WERI-Rb-1 (cell line): ENCODE measurements around the gene ATF3.
"Not testable (repeated sequence)": the region's sequence is repeated elsewhere in the genome, so short reads cannot be mapped to it uniquely, and the experiment has no call there.

Source experiments
- DNase-seq: peaks from one replicate; pipeline ENCODE4 v3.0.0-alpha.2; 2020
- H3K27ac ChIP-seq: fragments of 250-450 bp; sonication (Bioruptor Pico); 2 replicates; pipeline ENCODE4 v1.5.1; 2020; ENCODE audit warnings: mild to moderate bottlenecking, moderate library complexity
- H3K27me3 ChIP-seq: fragments of 250-450 bp; sonication (Bioruptor Pico); 2 replicates; pipeline ENCODE4 v1.5.1; 2021; ENCODE audit warnings: mild to moderate bottlenecking, low read depth, moderate library complexity; ENCODE audit not compliant: insufficient read depth, severe bottlenecking
- H3K36me3 ChIP-seq: fragments of 250-450 bp; sonication (Bioruptor Pico); 2 replicates; pipeline ENCODE4 v1.5.1; 2020; ENCODE audit warnings: mild to moderate bottlenecking, moderate library complexity
- H3K4me3 ChIP-seq: 2 replicates; pipeline ENCODE4 v1.5.1; 2011; ENCODE audit warnings: low read depth, mild to moderate bottlenecking, control low read depth, low read length
- H3K9me3 ChIP-seq: fragments of 250-450 bp; sonication (Bioruptor Pico); 2 replicates; pipeline ENCODE4 v1.5.1; 2021; ENCODE audit warnings: mild to moderate bottlenecking, moderate library complexity; ENCODE audit not compliant: severe bottlenecking
- CTCF ChIP-seq: IDR thresholded peaks from 2 replicates; pipeline ENCODE4 v1.5.1; 2011; ENCODE audit warnings: low read depth, mild to moderate bottlenecking, control low read depth, inconsistent platforms, low read length

ATF3 gene

GRCh38 chr1:212651521-212651920, 43.0 kb downstream of the ATF3 start:
- Histone ChIP-seq H3K9me3 (no peaks in the 10 kb centered on the region), H3K36me3 (no peaks in the 10 kb centered on the region), H3K27me3 (no peaks in the 10 kb centered on the region), H3K4me3 (no peak overlapping the region), H3K27ac (no peak overlapping the region)
- TF ChIP-seq CTCF: no peak
- DNase-seq: no peak

DNA sequence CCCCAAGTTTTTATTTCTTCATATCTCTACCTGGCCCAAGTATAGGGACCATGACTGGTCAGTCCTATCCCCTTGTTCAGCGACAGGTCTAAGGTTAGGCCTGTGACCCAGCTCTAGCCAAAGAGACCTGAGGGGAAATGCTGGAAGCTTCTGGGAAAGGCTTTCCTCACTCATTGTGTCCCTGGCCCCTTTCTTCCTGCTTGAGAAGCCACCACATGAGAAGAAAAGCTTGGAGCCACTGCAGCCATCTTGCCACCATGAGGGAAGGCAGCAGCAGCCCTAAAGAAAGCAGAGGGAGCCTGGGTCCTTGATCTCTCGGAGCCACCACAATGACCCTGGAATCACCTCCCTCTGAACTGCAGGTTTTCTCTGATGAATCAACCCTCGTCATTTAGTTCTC, 43.4 kb downstream of the ATF3 start:
- DNase-seq: no peak
- no peaks in the 10 kb centered on the region for H3K27me3 ChIP-seq
- H3K4me3 ChIP-seq: no peak overlapping the region
- TF ChIP-seq CTCF: no peak
- H3K27ac ChIP-seq: no peak overlapping the region
- H3K9me3 ChIP-seq: no peaks in the 10 kb centered on the region
- H3K36me3 ChIP-seq: no peaks in the 10 kb centered on the region

- Histone ChIP-seq H3K36me3 (no peaks in the 10 kb centered on the region), H3K4me3 (no peak overlapping the region), H3K9me3 (no peaks in the 10 kb centered on the region), H3K27ac (no peak overlapping the region), H3K27me3 (no peaks in the 10 kb centered on the region)
- TF ChIP-seq CTCF: no peak
- DNase-seq: no peak
Observed at GRCh38 chr1:212652609-212653008, 44.0 kb downstream of the ATF3 start.

DNA sequence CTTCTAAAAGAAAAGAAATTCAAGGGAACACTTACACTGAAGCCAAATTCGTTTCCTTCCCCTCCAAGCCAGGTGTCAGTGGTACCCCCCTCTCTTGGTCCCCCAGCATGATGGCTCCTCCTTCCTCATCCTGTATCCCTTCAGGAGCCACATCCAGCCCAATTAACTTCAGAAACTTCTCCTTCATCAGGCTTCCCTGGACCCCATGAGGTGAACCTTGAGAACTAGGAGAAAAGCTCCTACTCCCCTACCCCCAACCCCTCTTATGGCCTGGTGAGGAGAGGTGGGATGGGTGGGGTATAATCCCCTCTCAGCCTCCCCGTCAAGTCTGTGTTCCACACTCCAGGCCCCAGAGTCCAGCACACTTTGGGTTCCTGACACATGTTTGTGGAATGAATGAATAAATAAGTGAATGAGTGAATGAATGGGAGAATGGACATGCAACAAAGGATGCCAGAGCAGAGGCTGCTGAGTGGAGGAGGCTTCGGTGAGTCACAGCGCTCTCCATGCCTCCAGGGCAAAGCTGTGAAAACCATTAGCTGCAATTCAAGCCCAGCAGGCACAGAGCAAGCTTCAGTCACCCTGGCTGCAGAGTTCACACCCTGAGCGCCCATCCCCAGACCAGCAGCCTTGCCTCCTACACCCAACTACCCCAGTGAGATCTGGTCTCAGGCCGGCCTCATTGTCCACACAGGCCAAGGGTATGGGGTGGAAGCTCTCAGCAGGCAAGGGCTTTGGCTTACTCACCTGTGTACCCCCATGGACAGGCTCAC, 47.3 kb downstream of the ATF3 start:
- TF ChIP-seq CTCF: no peak
- DNase-seq: no peak
- no peaks in the 10 kb centered on the region for H3K36me3 ChIP-seq
- H3K27ac ChIP-seq: no peak overlapping the region
- no peaks in the 10 kb centered on the region for H3K27me3 ChIP-seq
- H3K9me3 ChIP-seq: no peaks in the 10 kb centered on the region
- no peak overlapping the region for H3K4me3 ChIP-seq

DNA sequence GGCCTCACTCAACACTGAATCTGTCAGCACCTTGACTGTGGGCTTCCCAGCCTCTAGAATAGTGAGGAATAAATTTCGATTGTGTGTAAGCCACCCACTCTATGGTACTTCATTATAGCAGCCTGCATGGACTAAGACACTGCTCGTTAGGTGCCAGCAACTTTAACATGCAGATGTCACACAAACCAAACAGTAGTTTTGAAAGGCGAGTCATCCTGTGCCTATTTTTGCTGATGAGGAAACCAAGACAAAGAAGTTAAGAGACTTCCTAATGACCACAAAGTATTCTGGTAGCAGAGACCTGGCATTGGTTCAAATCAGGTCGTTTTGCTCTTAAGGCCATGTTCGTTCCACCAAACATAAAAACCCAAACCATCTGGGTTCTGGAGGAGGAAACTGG, 48.2 kb downstream of the ATF3 start:
- Histone ChIP-seq H3K27me3 (no peaks in the 10 kb centered on the region), H3K27ac (no peak overlapping the region), H3K36me3 (no peaks in the 10 kb centered on the region), H3K4me3 (no peak overlapping the region), H3K9me3 (no peaks in the 10 kb centered on the region)
- TF ChIP-seq CTCF: no peak
- no peak for DNase-seq

- not testable (repeated sequence) for DNase-seq, H3K4me3 ChIP-seq, H3K9me3 ChIP-seq, H3K27ac ChIP-seq, H3K36me3 ChIP-seq, H3K27me3 ChIP-seq
Observed at GRCh38 chr1:212658250-212658649, 49.7 kb downstream of the ATF3 start.
